Left ventricle myocardium inferior (tissue), 1 donor: ENCODE results near the gene GLYR1. TPM values are rescaled to one million over a fixed set of nuclear protein-coding genes. Genes with fewer than 3 reads are reported as not detected.
A peak's percentile ranks its signal among the peaks of the same experiment; 100 is the strongest.

Experiments used
- DNase-seq: peaks from one replicate; pipeline ENCODE4 v3.0.0-alpha.2; 2020
- H3K27ac ChIP-seq: fragments of 200-600 bp; replicated peaks from 2 replicates; pipeline ENCODE4 v1.8.0; 2021
- H3K27me3 ChIP-seq: fragments of 200-600 bp; 2 replicates; pipeline ENCODE4 v1.8.0; 2021; ENCODE audit warnings: low read depth
- H3K36me3 ChIP-seq: fragments of 200-600 bp; 2 replicates; pipeline ENCODE4 v1.8.0; 2021
- H3K4me1 ChIP-seq: fragments of 200-600 bp; 2 replicates; pipeline ENCODE4 v1.8.0; 2021
- H3K4me3 ChIP-seq: fragments of 200-600 bp; 2 replicates; pipeline ENCODE4 v1.8.0; 2021; ENCODE audit warnings: mild to moderate bottlenecking, moderate library complexity
- H3K9me3 ChIP-seq: fragments of 200-600 bp; replicated peaks from 2 replicates; pipeline ENCODE4 v1.8.0; 2021
- CTCF ChIP-seq: fragments of 200-600 bp; IDR thresholded peaks from 2 replicates; pipeline ENCODE4 v1.8.0; 2021; ENCODE audit warnings: antibody characterized with exemption, mild to moderate bottlenecking, borderline replicate concordance
- intact Hi-C: fragments of 100-400 bp; cut with micrococcal nuclease; formaldehyde crosslinking; loops from one replicate; pipeline ENCODE4 v1.11.0; 2022
- total RNA-seq: library from RNA; stranded (reverse); fragmentation: NEBNext Ultra II Directional; extraction: Animal tissue kit (Norgen Biotek cat#: 25700); gene quantifications from one replicate; pipeline ENCODE4 v1.2.1, GENCODE V29; 2021
- donor health status: DM: no; HTN: yes; CAD: no; lungs with severe emphysema.

Gene GLYR1
- total RNA-seq, 1 donor from 2014 or later: 86.7 TPM

GRCh38 chr16:4826980-4827379 lies 20.1 kb downstream of the GLYR1 start:
- no peak for TF ChIP-seq CTCF
- Histone ChIP-seq H3K9me3 (no peaks in the 10 kb centered on the region), H3K4me1 (peaks cover 87% of the 10 kb centered on the region), H3K27ac (peak overlapping the region; percentile 93), H3K27me3 (no peaks in the 10 kb centered on the region), H3K4me3 (no peak overlapping the region), H3K36me3 (peaks cover 92% of the 10 kb centered on the region)
- DNase-seq: peak; percentile 50
- intact Hi-C loops: no loop called here

- intact Hi-C loops: no loop called here
- no peak overlapping the region for H3K4me3 ChIP-seq
- H3K36me3 ChIP-seq: peaks cover 92% of the 10 kb centered on the region
- no peaks in the 10 kb centered on the region for H3K9me3 ChIP-seq
- no peak for TF ChIP-seq CTCF
- H3K27me3 ChIP-seq: no peaks in the 10 kb centered on the region
- no peak for DNase-seq
- H3K4me1 ChIP-seq: peaks cover 87% of the 10 kb centered on the region
- H3K27ac ChIP-seq: peak overlapping the region; percentile 93
Measured at GRCh38 chr16:4826526-4826925, 20.6 kb downstream of the GLYR1 start.

GRCh38 chr16:4825196-4825595 lies 21.9 kb downstream of the GLYR1 start:
- intact Hi-C loops: no loop called here
- H3K36me3 ChIP-seq: peaks cover 92% of the 10 kb centered on the region
- no peaks in the 10 kb centered on the region for H3K27me3 ChIP-seq
- TF ChIP-seq CTCF: no peak
- H3K4me3 ChIP-seq: no peak overlapping the region
- DNase-seq: peak; percentile 60
- peak overlapping the region; percentile 93 for H3K27ac ChIP-seq
- H3K9me3 ChIP-seq: no peaks in the 10 kb centered on the region
- peaks cover 87% of the 10 kb centered on the region for H3K4me1 ChIP-seq

- Histone ChIP-seq H3K36me3 (peaks cover 95% of the 10 kb centered on the region), H3K9me3 (no peaks in the 10 kb centered on the region), H3K27ac (peak overlapping the region; percentile 93), H3K27me3 (no peaks in the 10 kb centered on the region), H3K4me1 (peaks cover 65% of the 10 kb centered on the region), H3K4me3 (no peak overlapping the region)
- intact Hi-C loops: no loop called here
- DNase-seq: no peak
- TF ChIP-seq CTCF: no peak
Measured at GRCh38 chr16:4820652-4821051, 26.4 kb downstream of the GLYR1 start.

GRCh38 chr16:4814542-4815173 lies 32.4 kb downstream of the GLYR1 start:
- no peaks in the 10 kb centered on the region for H3K9me3 ChIP-seq
- peak overlapping the region; percentile 93 for H3K27ac ChIP-seq
- TF ChIP-seq CTCF: peak; percentile 17
- intact Hi-C loops: no loop called here
- no peak for DNase-seq
- peaks cover 35% of the 10 kb centered on the region for H3K4me1 ChIP-seq
- H3K4me3 ChIP-seq: peak overlapping the region; percentile 17
- peaks cover 98% of the 10 kb centered on the region for H3K36me3 ChIP-seq
- H3K27me3 ChIP-seq: no peaks in the 10 kb centered on the region
